Putamen (tissue), 1 donor: ENCODE data around the gene ST6GALNAC3.
"Not testable (repeated sequence)": the region's sequence is repeated elsewhere in the genome, so short reads cannot be mapped to it uniquely, and the experiment has no call there.

ENCODE experiments used
- DNase-seq: peaks from one replicate; pipeline ENCODE4 v3.0.0-alpha.2; 2016; ENCODE audit warnings: low spot score

Gene ST6GALNAC3

GRCh38 chr1:76640092-76640491 is 565.5 kb downstream of the ST6GALNAC3 start:
- DNase-seq, result no peak

GRCh38 chr1:76640723-76641122 is 566.2 kb downstream of the ST6GALNAC3 start:
- DNase-seq, result no peak

- no peak for DNase-seq
These were observed 569.6 kb downstream of the ST6GALNAC3 start for GRCh38 chr1:76644139-76644538.

- DNase-seq, result not testable (repeated sequence)
These were observed 578.3 kb downstream of the ST6GALNAC3 start for GRCh38 chr1:76652860-76653259.

GRCh38 chr1:76657623-76658022 is 583.1 kb downstream of the ST6GALNAC3 start:
- no peak for DNase-seq

- no peak for DNase-seq
These were observed 584.8 kb downstream of the ST6GALNAC3 start for GRCh38 chr1:76659171-76659940.

- no peak for DNase-seq
These were observed 587.0 kb downstream of the ST6GALNAC3 start for GRCh38 chr1:76661531-76661930.

- DNase-seq, result no peak
These were observed 592.0 kb downstream of the ST6GALNAC3 start for GRCh38 chr1:76666499-76666898.

- DNase-seq, result no peak
These were observed 593.5 kb downstream of the ST6GALNAC3 start for GRCh38 chr1:76668046-76668445.

GRCh38 chr1:76669131-76669530 is 594.6 kb downstream of the ST6GALNAC3 start:
- DNase-seq, result no peak

GRCh38 chr1:76669624-76670315 is 595.2 kb downstream of the ST6GALNAC3 start:
- DNase-seq, result no peak

- no peak for DNase-seq
These were observed 600.2 kb downstream of the ST6GALNAC3 start for GRCh38 chr1:76674689-76675210.

- DNase-seq, result no peak
These were observed 603.2 kb downstream of the ST6GALNAC3 start for GRCh38 chr1:76677416-76678405.

GRCh38 chr1:76679534-76680152 is 605.1 kb downstream of the ST6GALNAC3 start:
- no peak for DNase-seq

GRCh38 chr1:76680651-76681050 is 606.1 kb downstream of the ST6GALNAC3 start:
- DNase-seq, result no peak

- DNase-seq, result no peak
These were observed 607.6 kb downstream of the ST6GALNAC3 start for GRCh38 chr1:76682138-76682537.
